Left cardiac atrium (tissue), 4 donors: ENCODE measurements around the gene ADGRV1. TPM values are rescaled to one million over a fixed set of nuclear protein-coding genes. Genes with fewer than 3 reads are reported as not detected.
"Not testable (repeated sequence)": the region's sequence is repeated elsewhere in the genome, so short reads cannot be mapped to it uniquely, and the experiment has no call there.

Experiments
- ATAC-seq, 2 donors: fragments of 200-7000 bp; cut with Tn5 transposase; one replicate each; pipeline ENCODE4 v1.9.1; 2020; ENCODE audit warnings: mild to moderate bottlenecking in 2 of 2, moderate library complexity in 2 of 2
- DNase-seq: peaks from one replicate; pipeline ENCODE4 v3.0.0-alpha.2; 2020
- intact Hi-C, 2 donors: fragments of 100-400 bp; cut with DNase I; formaldehyde crosslinking; loops; one replicate each; pipeline versions ENCODE4 v1.14.1 to v1.15.1; 2022 to 2023
- total RNA-seq, 2 donors: library from RNA; stranded (reverse); fragmentation: NEBNext Ultra II Directional; extraction: Animal tissue kit (Norgen Biotek cat#: 25700); gene quantifications; one replicate each; pipeline ENCODE4 v1.2.1, GENCODE V29; 2021
- donor health status: DM: no; HTN: yes; CAD: no.
- donor health status: DM: no; HTN: yes; CAD: no; lungs with severe emphysema.
- donor health status: DM: yes; HTN: yes; CAD: no.
- donor health status: Dilated cardiomyopathy.

The ADGRV1 gene
- total RNA-seq, 2 donors from 2014 or later = 0.32 to 0.60 TPM

GRCh38 chr5:90549223-90549622 lies 9.4 kb upstream of the ADGRV1 start:
- intact Hi-C loops = no loop called here
- DNase-seq (no peak), ATAC-seq (no peak)

DNA sequence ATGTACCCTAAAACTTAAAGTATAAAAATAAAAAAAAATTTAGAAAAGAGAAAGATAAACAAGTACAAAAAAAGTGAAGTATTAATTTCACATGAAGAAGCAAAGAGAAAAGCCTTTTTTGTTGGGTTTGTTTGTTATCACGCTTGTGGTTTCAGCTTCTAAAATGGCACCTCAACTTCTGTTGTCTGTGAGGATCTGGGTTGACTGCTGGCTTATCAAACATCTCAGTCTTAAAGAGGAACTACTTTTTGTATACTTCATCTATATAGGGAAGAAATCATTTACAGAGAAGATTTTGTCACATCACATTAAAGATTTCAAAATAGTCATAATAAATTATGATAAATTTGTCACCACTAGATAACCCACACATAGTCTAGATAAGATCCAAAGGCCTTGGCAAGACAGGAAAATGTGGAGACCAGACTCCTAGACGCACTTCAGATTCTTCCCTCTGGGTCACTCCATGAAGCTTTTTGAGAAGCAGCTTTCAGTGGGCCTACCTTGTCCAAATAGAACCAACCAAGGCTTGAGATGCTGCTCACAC lies 8.8 kb upstream of the ADGRV1 start:
- DNase-seq = no peak
- ATAC-seq = no peak
- intact Hi-C loops = no loop called here

GRCh38 chr5:90550963-90551362 lies 7.6 kb upstream of the ADGRV1 start:
- ATAC-seq (no peak), DNase-seq (no peak)
- intact Hi-C loops = no loop called here

- intact Hi-C loops = no loop called here
- ATAC-seq (no peak), DNase-seq (no peak)
These were observed 7.2 kb upstream of the ADGRV1 start for GRCh38 chr5:90551376-90551775.

GRCh38 chr5:90553711-90554110 lies 4.9 kb upstream of the ADGRV1 start:
- intact Hi-C loops = no loop called here
- DNase-seq (no peak), ATAC-seq (no peak)

DNA sequence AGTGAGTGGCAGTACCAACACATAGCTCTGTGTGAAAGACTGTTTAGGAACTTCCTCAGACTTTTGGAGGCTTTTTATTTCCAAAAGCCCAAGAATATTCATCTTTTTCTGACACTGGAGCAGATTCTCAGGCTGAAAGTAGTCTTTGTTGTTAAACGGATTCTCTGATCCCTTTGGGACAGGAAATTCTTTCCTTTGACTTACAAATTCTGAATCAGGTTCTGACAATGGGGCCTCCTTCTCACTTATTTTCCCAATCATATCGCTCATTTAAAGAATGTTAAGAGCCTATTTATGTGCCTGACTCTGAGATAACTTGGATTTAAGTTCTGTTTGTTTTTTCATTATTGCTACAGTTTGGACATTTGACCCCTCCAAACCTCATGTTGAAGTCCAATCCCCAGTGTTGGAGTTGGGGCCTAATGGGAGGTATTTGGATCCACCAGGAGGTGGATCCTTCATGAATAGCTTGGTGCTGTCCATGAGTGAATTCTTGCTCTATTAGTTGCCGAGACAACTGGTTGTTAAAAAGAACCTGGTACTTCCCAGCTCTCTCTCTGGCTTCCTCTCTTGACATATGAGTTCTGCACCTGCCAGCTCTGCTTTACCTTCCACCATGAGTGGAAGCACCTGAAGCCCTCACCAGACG lies 4.1 kb upstream of the ADGRV1 start:
- intact Hi-C loops = no loop called here
- no peak for ATAC-seq
- DNase-seq = no peak

- ATAC-seq (no peak), DNase-seq (no peak)
- intact Hi-C loops = no loop called here
These were observed 2.9 kb upstream of the ADGRV1 start for GRCh38 chr5:90555666-90556065.

- DNase-seq (no peak), ATAC-seq (no peak)
- intact Hi-C loops = no loop called here
These were observed 1.2 kb upstream of the ADGRV1 start for GRCh38 chr5:90557391-90557790.

DNA sequence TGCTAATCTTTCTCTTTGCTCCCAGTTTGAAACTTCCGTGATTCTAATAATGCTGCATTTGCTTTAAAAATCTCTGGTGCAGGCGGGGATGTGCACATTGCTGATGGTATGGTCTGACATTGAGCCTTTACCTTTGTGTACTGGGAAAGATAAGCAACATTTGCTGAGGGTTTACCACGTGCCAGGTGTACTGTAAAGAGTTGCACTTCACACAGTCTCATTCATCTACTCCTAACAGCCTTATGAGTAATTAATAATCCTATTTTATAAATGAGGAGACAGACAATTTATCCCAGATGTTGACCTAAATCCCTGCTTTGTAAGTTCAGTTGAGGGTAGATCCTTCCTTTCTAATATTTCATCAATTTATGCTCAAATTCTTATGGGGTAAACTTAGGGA lies 726 bp upstream of the ADGRV1 start:
- no peak for DNase-seq
- ATAC-seq = no peak
- intact Hi-C loops = no loop called here

DNA sequence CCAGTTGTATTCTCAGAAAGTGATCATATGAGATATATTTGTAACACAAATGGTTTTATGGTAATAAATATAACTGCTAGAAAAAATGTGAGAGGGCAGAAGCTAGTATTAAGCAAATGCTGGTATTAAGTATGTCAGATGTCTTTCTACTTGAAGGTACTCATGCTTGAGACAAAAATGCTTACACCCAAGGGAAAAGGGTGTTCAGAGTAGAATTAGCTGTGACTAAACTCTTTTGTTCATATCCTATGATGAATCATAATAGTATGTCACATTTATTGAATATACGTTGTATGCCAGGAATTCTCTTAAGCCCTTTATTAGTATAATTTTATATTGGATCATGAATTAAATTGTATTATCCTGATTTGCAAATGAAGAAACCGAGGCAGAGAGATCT lies 2.2 kb downstream of the ADGRV1 start:
- no peak for ATAC-seq
- intact Hi-C loops = no loop called here

DNA sequence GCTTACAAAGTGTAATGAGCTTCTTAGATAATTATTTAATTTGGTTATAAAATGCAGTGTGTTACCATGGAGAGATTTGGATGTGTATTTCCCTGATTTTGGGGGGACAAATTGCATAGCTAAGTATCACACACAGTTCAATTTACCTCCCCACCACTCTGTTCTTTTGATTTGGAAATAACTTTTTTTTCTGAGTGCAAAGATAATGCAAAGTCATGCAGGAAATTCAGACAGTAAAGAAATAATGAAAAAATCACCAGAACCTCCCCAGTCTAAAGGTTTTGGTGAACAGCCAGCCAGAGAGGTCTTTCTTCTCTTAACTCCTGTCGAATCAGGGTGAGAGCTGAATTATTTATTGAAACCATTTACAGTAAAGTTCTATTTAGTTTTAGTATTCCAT lies 3.2 kb downstream of the ADGRV1 start:
- ATAC-seq (no peak), DNase-seq (no peak)
- intact Hi-C loops = no loop called here

More for the DNA sequence above, 2.2 kb downstream of the ADGRV1 start:
- no peak for DNase-seq

- intact Hi-C loops = no loop called here
- DNase-seq (no peak), ATAC-seq (no peak)
These were observed 3.7 kb downstream of the ADGRV1 start for GRCh38 chr5:90562341-90562740.

GRCh38 chr5:90563108-90563507 lies 4.5 kb downstream of the ADGRV1 start:
- no peak for DNase-seq
- intact Hi-C loops = no loop called here
- no peak for ATAC-seq

- DNase-seq (no peak), ATAC-seq (no peak)
- intact Hi-C loops = no loop called here
These were observed 6.9 kb downstream of the ADGRV1 start for GRCh38 chr5:90565491-90565890.

DNA sequence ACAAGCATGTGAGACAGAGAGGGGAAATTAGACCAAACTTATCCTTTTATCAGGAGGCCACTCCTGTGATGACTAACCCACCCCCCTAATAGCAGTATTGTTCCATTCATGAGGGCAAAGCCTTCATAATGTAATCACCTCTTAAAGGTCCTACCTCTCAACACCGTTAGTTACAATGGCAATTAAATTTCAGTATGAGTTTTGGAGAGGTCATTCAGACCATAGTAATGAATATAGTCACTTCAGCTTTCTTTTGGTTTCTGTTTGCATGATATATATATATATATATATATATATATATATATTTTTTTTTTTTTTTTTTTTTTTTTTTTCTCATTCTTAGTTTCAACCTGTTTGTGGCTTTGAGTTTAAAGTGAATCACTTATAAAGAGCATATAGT lies 10.5 kb downstream of the ADGRV1 start:
- DNase-seq (no peak), ATAC-seq (no peak)
- intact Hi-C loops = no loop called here

GRCh38 chr5:90570034-90570433 lies 11.4 kb downstream of the ADGRV1 start:
- DNase-seq (no peak), ATAC-seq (no peak)
- intact Hi-C loops = no loop called here

- intact Hi-C loops = no loop called here
- ATAC-seq (no peak), DNase-seq (no peak)
These were observed 12.7 kb downstream of the ADGRV1 start for GRCh38 chr5:90571147-90571773.

GRCh38 chr5:90575712-90576111 lies 17.1 kb downstream of the ADGRV1 start:
- ATAC-seq = no peak
- intact Hi-C loops = no loop called here
- no peak for DNase-seq

GRCh38 chr5:90576566-90576965 lies 18.0 kb downstream of the ADGRV1 start:
- ATAC-seq, DNase-seq, intact Hi-C loops: not testable (repeated sequence)

- DNase-seq, ATAC-seq, intact Hi-C loops: not testable (repeated sequence)
These were observed 21.3 kb downstream of the ADGRV1 start for GRCh38 chr5:90579905-90580304.

DNA sequence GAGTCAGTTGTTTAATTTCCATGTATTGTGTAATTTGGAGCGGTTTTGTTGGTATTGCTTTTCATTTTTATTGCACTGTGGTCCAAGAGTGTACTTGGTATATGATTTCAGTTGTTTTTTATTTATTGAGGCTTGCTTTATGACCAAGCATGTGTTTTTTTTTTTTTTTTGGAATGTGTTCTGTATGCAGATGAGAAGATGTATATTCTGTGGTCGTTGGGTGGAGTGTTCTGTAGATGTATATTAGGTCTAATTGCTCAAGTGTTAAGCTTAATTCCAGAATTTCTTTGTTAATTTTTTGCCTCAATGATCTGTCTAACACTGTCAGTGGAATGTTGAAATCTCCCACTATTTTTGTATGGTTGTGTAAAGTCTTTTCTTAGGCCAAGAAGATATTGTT lies 23.4 kb downstream of the ADGRV1 start:
- no peak for DNase-seq
- intact Hi-C loops = no loop called here
- ATAC-seq = no peak
